H1 (cell line): ENCODE results near the gene RSPH9. TPM values are rescaled to one million over a fixed set of nuclear protein-coding genes. Genes with fewer than 3 reads are reported as not detected.

Experiments used
- ASH2L ChIP-seq: fragments of 200-600, 300-600 bp; sonication (generic); IDR thresholded peaks from one replicate; pipeline ENCODE4 v1.7.1; 2017; ENCODE audit warnings: low read length
- GABPA ChIP-seq: IDR thresholded peaks from 2 replicates; pipeline ENCODE4 v1.6.1; 2011; ENCODE audit warnings: mild to moderate bottlenecking, low read length, moderate library complexity, borderline replicate concordance; ENCODE audit not compliant: insufficient read depth
- POLR2AphosphoS5 ChIP-seq: IDR thresholded peaks from 2 replicates; pipeline ENCODE4 v1.6.1; 2011; ENCODE audit warnings: low read depth, low read length
- RFX5 ChIP-seq: IDR thresholded peaks from 2 replicates; pipeline ENCODE4 v1.6.1; 2011; ENCODE audit warnings: low read depth, low read length, improper control_type of control experiment, borderline replicate concordance
- TBP ChIP-seq: IDR thresholded peaks from 2 replicates; pipeline ENCODE4 v1.6.1; 2011; ENCODE audit warnings: low read depth, low read length, improper control_type of control experiment
- polyA plus RNA-seq, 7 experiments: library from polyadenylated mRNA; depleted of rRNA in 3 of 7; stranded (reverse) in 5 of 7; unstranded in 2 of 7; fragments of >200 nt in 5 of 7; fragments of 200-250 nt in 2 of 7; gene quantifications; 1 replicate in 5 of 7; 2 replicates in 1 of 7; 4 replicates in 1 of 7; pipeline versions ENCODE4 v1.2.1 to v1.2.3, GENCODE V29; 2011 to 2013; ENCODE audit warnings: missing spikeins in 2 of 7, mixed read lengths in 2 of 7
- total RNA-seq: library from RNA; stranded (reverse); fragmentation: NEBNext Ultra II Directional; extraction: Animal tissue kit (Norgen Biotek cat#: 25700); gene quantifications from 2 replicates; pipeline ENCODE4 v1.2.1, GENCODE V29; 2021

The RSPH9 gene
- total and polyA plus RNA-seq, 2 of the 8 experiments (the other 6 are each of a cell fraction or from before 2014, with no cell fraction given), result 0.15 to 0.23 TPM

DNA sequence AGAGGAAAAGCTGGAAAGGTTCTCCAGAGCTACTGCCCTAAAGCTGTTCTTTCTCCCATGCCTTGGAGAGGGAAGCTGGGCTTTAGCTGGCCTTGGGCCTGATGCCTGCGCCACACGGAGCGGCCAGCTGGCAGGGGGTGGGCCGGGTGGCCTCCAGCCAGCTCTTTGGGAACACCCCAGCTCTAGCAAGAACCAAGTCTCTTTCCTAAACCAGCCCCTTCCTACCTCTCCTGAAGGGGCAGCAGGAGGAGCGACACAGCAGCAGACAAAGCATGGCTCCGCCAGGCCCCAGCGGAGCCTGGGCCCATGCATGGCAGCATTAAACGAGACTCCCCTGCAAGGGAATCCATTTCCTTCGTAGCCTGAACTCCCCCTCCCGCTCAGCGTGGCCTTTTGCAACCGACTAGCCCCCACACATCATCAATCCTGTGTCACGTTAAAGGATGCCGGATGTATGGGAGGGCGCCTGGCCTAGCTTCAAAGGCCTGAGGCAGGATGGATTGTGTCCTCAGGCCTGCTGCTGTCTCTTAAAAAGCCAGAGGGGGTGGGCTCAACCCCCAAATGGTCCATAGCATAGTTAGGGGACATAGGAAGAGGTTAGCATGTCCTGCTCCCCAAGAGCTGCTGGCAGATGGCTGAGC lies 28.7 kb downstream of the RSPH9 start (continued):
- TF ChIP-seq ASH2L (no peak), RFX5 (no peak), GABPA (no peak), TBP (no peak), POLR2AphosphoS5 (no peak)
